GM23248 (cell line): Measurements from ENCODE around the gene ARHGAP10. TPM values are rescaled to one million over a fixed set of nuclear protein-coding genes. Genes with fewer than 3 reads are reported as not detected.

Experiments
- DNase-seq: peaks from one replicate; pipeline ENCODE4 v3.0.0-alpha.2; 2015
- H2AFZ ChIP-seq: fragments of 200-600 bp; sonication (generic); 2 replicates; pipeline ENCODE4 v1.6.1; 2016; ENCODE audit warnings: antibody characterized with exemption
- H3F3A ChIP-seq: fragments of 200-600 bp; sonication (generic); 2 replicates; pipeline ENCODE4 v1.6.1; 2016; ENCODE audit warnings: mild to moderate bottlenecking, antibody characterized with exemption, mixed run types; ENCODE audit not compliant: insufficient read depth
- H3K27ac ChIP-seq: fragments of 200-600 bp; sonication (generic); 2 replicates; pipeline ENCODE4 v1.5.1; 2016; ENCODE audit warnings: mild to moderate bottlenecking
- H3K27me3 ChIP-seq: fragments of 200-600 bp; sonication (generic); replicated peaks from 2 replicates; pipeline ENCODE4 v1.6.1; 2016; ENCODE audit warnings: mild to moderate bottlenecking; ENCODE audit not compliant: insufficient read depth
- H3K36me3 ChIP-seq: fragments of 200-600 bp; sonication (generic); 2 replicates; pipeline ENCODE4 v1.6.1; 2016; ENCODE audit warnings: low read depth, mild to moderate bottlenecking
- H3K4me1 ChIP-seq: fragments of 200-600 bp; sonication (generic); 2 replicates; pipeline ENCODE4 v1.6.1; 2016; ENCODE audit warnings: mild to moderate bottlenecking; ENCODE audit not compliant: insufficient read depth
- H3K4me2 ChIP-seq: fragments of 200-600 bp; sonication (generic); one replicate; pipeline ENCODE4 v1.6.1; 2016; ENCODE audit warnings: mild to moderate bottlenecking; ENCODE audit not compliant: unreplicated experiment
- H3K4me3 ChIP-seq: fragments of 200-600 bp; sonication (generic); 2 replicates; pipeline ENCODE4 v1.5.1; 2016; ENCODE audit warnings: mild to moderate bottlenecking
- H3K79me2 ChIP-seq: fragments of 200-600 bp; sonication (generic); 2 replicates; pipeline ENCODE4 v1.6.1; 2016; ENCODE audit warnings: mild to moderate bottlenecking; ENCODE audit not compliant: insufficient read depth
- H3K9ac ChIP-seq: fragments of 200-600 bp; sonication (generic); 2 replicates; pipeline ENCODE4 v1.6.1; 2016; ENCODE audit warnings: mild to moderate bottlenecking
- H3K9me2 ChIP-seq: fragments of 200-600 bp; sonication (generic); 2 replicates; pipeline ENCODE4 v1.6.1; 2016; ENCODE audit warnings: mixed run types, mild to moderate bottlenecking, moderate library complexity; ENCODE audit not compliant: insufficient read depth
- H3K9me3 ChIP-seq: fragments of 200-600 bp; sonication (generic); one replicate; pipeline ENCODE4 v1.6.1; 2017; ENCODE audit warnings: low read depth
- H4K20me1 ChIP-seq: fragments of 200-600 bp; sonication (generic); 2 replicates; pipeline ENCODE4 v1.6.0; 2016; ENCODE audit not compliant: insufficient read depth
- EZH2 ChIP-seq: fragments of 200-600 bp; sonication (generic); IDR thresholded peaks from 2 replicates; pipeline ENCODE4 v1.6.1; 2018; ENCODE audit warnings: antibody characterized with exemption, mild to moderate bottlenecking; ENCODE audit not compliant: insufficient read depth, poor library complexity, severe bottlenecking
- EZH2phosphoT487 ChIP-seq: fragments of 200-600 bp; sonication (generic); IDR thresholded peaks from 2 replicates; pipeline ENCODE4 v1.6.1; 2018; ENCODE audit warnings: antibody characterized with exemption, moderate library complexity, mild to moderate bottlenecking, low read depth; ENCODE audit not compliant: insufficient read depth
- WGBS, 2 experiments: methylation state at CpG; one replicate each; pipeline ENCODE4 v1.1.6; 2015 to 2017; ENCODE audit warnings: low lambda C conversion rate in 2 of 2, low coverage in 1 of 2; ENCODE audit errors: missing lambda C conversion rate in 2 of 2; 5-methylcytosine and 5-hydroxymethylcytosine counted together
- in situ Hi-C: fragments of 300-500 bp; cut with MboI; formaldehyde crosslinking; loops from 2 replicates; pipeline ENCODE4 v1.15.0; 2020
- polyA plus RNA-seq: library from polyadenylated mRNA; unstranded; fragments of >200 nt; fragmentation: Nextera tagmentation; extraction: Ambion mirVana; gene quantifications from 2 replicates; pipeline ENCODE4 v1.2.1, GENCODE V29; 2016
- total RNA-seq: library from RNA; depleted of rRNA; stranded (reverse); fragments of >200 nt; shearing (Covaris generic); gene quantifications from 2 replicates; pipeline ENCODE4 v1.2.3, GENCODE V29; 2014

ARHGAP10 gene
- total and polyA plus RNA-seq, 2 experiments from 2014 or later = 19.5 to 24.8 TPM

- WGBS, 2 experiments = 37 to 39% methylated on average over 2 of the region's 2 CpGs
- Histone ChIP-seq H3K27ac (no peak overlapping the region; the same call in 1 of the 2 replicates), H3K27me3 (no peaks in the 10 kb centered on the region), H3K9ac (no peak overlapping the region), H3K79me2 (peaks cover 78% of the 10 kb centered on the region), H3F3A (0 out of 2 replicates have a peak, but pooled peaks cover 13% of the 10 kb centered on the region), H2AFZ (no peak overlapping the region), H3K4me3 (no peak overlapping the region), H4K20me1 (peaks cover under 1% of the 10 kb centered on the region; the same call in 1 of the 2 replicates), H3K36me3 (no peaks in the 10 kb centered on the region), H3K4me2 (peak overlapping the region; percentile 62), H3K9me2 (no peaks in the 10 kb centered on the region), H3K9me3 (no peaks in the 10 kb centered on the region), H3K4me1 (peaks cover 43% of the 10 kb centered on the region)
- peak; percentile 72 for DNase-seq
- no peak for TF ChIP-seq EZH2
- no peak for TF ChIP-seq EZH2phosphoT487
- in situ Hi-C loops = no loop called here
These were observed 55.3 kb downstream of the ARHGAP10 start for GRCh38 chr4:147787204-147787603.

DNA sequence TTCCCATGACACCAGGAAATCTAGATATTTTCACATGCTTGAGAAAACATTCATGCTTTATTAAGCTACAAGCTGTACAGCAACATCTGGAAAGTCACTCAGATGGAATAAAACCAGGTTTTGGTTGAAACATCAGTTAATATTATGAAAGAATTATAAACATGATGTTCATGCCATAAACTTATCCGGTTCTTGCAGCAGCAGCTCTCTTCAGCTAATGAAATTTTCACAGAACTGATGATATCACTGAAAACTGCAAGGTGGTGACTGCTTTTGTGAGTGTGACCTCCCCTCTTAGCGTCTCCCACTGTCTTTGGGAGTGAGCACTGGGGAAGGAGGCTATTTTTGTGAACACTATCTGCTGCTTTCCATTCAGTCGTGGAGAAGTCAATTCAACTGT, 56.9 kb downstream of the ARHGAP10 start:
- in situ Hi-C loops = no loop called here
- H3K9ac ChIP-seq = no peak overlapping the region
- H3F3A ChIP-seq = 0 out of 2 replicates have a peak, but pooled peaks cover 10% of the 10 kb centered on the region
- H3K4me3 ChIP-seq = no peak overlapping the region
- no peaks in the 10 kb centered on the region for H3K27me3 ChIP-seq
- H4K20me1 ChIP-seq = no peaks in the 10 kb centered on the region; the same call in 1 of the 2 replicates
- H3K9me2 ChIP-seq = no peaks in the 10 kb centered on the region
- WGBS, 2 experiments = 8 to 14% methylated on average over 3 of the region's 3 CpGs
- H3K4me1 ChIP-seq = peaks cover 43% of the 10 kb centered on the region
- H3K27ac ChIP-seq = no peak overlapping the region
- no peaks in the 10 kb centered on the region for H3K36me3 ChIP-seq
- H2AFZ ChIP-seq = no peak overlapping the region
- no peak for TF ChIP-seq EZH2phosphoT487
- no peak for TF ChIP-seq EZH2
- peak; percentile 17 for DNase-seq
- peaks cover 89% of the 10 kb centered on the region for H3K79me2 ChIP-seq
- no peaks in the 10 kb centered on the region for H3K9me3 ChIP-seq
- H3K4me2 ChIP-seq = no peak overlapping the region

GRCh38 chr4:147789596-147789995, 57.7 kb downstream of the ARHGAP10 start:
- peak; percentile 10 for DNase-seq

DNA sequence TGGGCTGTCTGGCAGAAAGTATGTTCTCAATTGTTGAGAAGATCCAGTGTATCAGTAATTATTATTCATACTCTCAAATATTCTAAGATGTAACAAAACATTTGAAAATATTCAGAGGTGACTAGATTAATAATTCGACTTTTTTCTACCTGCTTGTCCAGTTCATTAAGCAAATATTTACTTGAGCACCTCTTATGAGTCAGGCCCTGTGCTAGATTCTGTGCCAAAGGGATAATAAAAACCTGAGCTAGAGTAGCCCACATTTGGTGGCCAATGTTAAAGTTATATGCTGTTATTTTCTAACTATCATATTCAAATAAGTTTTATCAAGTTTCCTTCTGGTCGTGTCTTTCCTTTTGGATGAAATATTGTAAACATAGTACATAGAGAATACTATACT, 58.5 kb downstream of the ARHGAP10 start:
- Histone ChIP-seq H3K4me1 (peaks cover 47% of the 10 kb centered on the region), H3K4me3 (no peak overlapping the region), H3K36me3 (no peaks in the 10 kb centered on the region), H3K27ac (no peak overlapping the region), H3K27me3 (no peaks in the 10 kb centered on the region), H4K20me1 (no peaks in the 10 kb centered on the region; the same call in 1 of the 2 replicates), H3F3A (0 out of 2 replicates have a peak, but pooled peaks cover 10% of the 10 kb centered on the region), H3K79me2 (peaks cover 100% of the 10 kb centered on the region), H3K9me2 (no peaks in the 10 kb centered on the region), H2AFZ (no peak overlapping the region), H3K9ac (no peak overlapping the region), H3K9me3 (no peaks in the 10 kb centered on the region), H3K4me2 (no peak overlapping the region)
- WGBS, 2 experiments = 95 to 98% methylated on average over 2 of the region's 2 CpGs
- TF ChIP-seq EZH2 (no peak), EZH2phosphoT487 (no peak)
- no peak for DNase-seq
- in situ Hi-C loops = no loop called here

More at GRCh38 chr4:147789596-147789995, 57.7 kb downstream of the ARHGAP10 start:
- Histone ChIP-seq H3K9me2 (no peaks in the 10 kb centered on the region), H3K79me2 (peaks cover 97% of the 10 kb centered on the region), H3F3A (0 out of 2 replicates have a peak, but pooled peaks cover 10% of the 10 kb centered on the region), H3K4me3 (no peak overlapping the region), H3K9ac (no peak overlapping the region), H3K36me3 (no peaks in the 10 kb centered on the region), H3K9me3 (no peaks in the 10 kb centered on the region), H4K20me1 (no peaks in the 10 kb centered on the region; the same call in 1 of the 2 replicates), H2AFZ (no peak overlapping the region), H3K27ac (no peak overlapping the region), H3K4me1 (peaks cover 47% of the 10 kb centered on the region), H3K27me3 (no peaks in the 10 kb centered on the region), H3K4me2 (no peak overlapping the region)
- in situ Hi-C loops = no loop called here
- TF ChIP-seq EZH2phosphoT487 (no peak), EZH2 (no peak)
- 54 to 56% methylated on average over 2 of the region's 2 CpGs for WGBS, 2 experiments

DNA sequence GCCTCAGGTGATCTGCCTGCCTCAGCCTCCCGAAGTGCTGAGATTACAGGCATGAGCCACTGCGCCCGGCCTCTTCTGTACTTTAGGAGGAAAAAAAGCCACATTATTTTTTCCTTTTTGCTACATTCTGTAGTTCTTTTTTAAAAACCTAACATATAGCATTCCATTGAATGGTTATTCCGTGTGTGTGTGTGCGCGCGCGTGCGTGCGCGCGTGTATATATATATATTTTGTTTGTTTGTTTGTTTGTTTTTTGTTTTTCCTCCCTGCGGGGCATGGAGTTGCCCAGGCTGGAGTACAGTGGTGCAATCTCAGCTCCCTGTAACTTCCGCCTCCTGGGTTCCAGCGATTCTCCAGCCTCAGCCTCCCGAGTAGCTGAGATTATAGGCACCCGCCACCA, 59.5 kb downstream of the ARHGAP10 start:
- Histone ChIP-seq H3K27ac (no peak overlapping the region), H3K9me3 (no peaks in the 10 kb centered on the region), H3K4me2 (no peak overlapping the region), H3K27me3 (no peaks in the 10 kb centered on the region), H4K20me1 (no peaks in the 10 kb centered on the region; the same call in 1 of the 2 replicates), H3K9me2 (no peaks in the 10 kb centered on the region), H3K4me1 (peaks cover 47% of the 10 kb centered on the region), H3F3A (0 out of 2 replicates have a peak, but pooled peaks cover 10% of the 10 kb centered on the region), H3K36me3 (no peaks in the 10 kb centered on the region), H3K9ac (no peak overlapping the region), H2AFZ (no peak overlapping the region), H3K79me2 (peaks cover 99% of the 10 kb centered on the region), H3K4me3 (no peak overlapping the region)
- DNase-seq = no peak
- no peak for TF ChIP-seq EZH2
- TF ChIP-seq EZH2phosphoT487 = no peak
- 95 to 97% methylated on average over 17 of the region's 17 CpGs for WGBS, 2 experiments
- in situ Hi-C loops = no loop called here
